Activated T-cell treated with anti-CD3 and anti-CD28 coated beads for 1 hour (primary cell): ENCODE results near the gene PXMP2.

Source experiments
- DNase-seq: peaks from one replicate; pipeline ENCODE4 v3.0.0-alpha.2; 2020; ENCODE audit warnings: low read depth

Gene PXMP2

GRCh38 chr12:132687211-132688164 is at the start of gene PXMP2, which contains the start of gene POLE:
PXMP2 (plus strand) TSS chr12:132687587; CDS start chr12:132687671, 84 bp downstream.
POLE (minus strand) TSS chr12:132687342; CDS start chr12:132687315, 27 bp downstream.
- DNase-seq, result peak; percentile 94

- DNase-seq, result no peak
These were observed 49.6 kb upstream of the PXMP2 start for GRCh38 chr12:132637811-132638210.

GRCh38 chr12:132638541-132639408 is 48.6 kb upstream of the PXMP2 start:
- DNase-seq, result no peak

- DNase-seq, result no peak
These were observed 47.3 kb upstream of the PXMP2 start for GRCh38 chr12:132639956-132640520.

- DNase-seq, result no peak
These were observed 46.5 kb upstream of the PXMP2 start for GRCh38 chr12:132640936-132641335.

GRCh38 chr12:132641811-132642650 is 45.4 kb upstream of the PXMP2 start:
- no peak for DNase-seq

GRCh38 chr12:132642846-132643835 is 44.2 kb upstream of the PXMP2 start:
- DNase-seq, result no peak

GRCh38 chr12:132646850-132647249 is 40.5 kb upstream of the PXMP2 start:
- DNase-seq, result no peak

GRCh38 chr12:132647858-132648257 is 39.5 kb upstream of the PXMP2 start:
- no peak for DNase-seq

GRCh38 chr12:132648616-132649225 is 38.7 kb upstream of the PXMP2 start:
- DNase-seq, result no peak

GRCh38 chr12:132649226-132649945 is 38.0 kb upstream of the PXMP2 start:
- no peak for DNase-seq

- no peak for DNase-seq
These were observed 35.8 kb upstream of the PXMP2 start for GRCh38 chr12:132651444-132652100.

- DNase-seq, result no peak
These were observed 33.7 kb upstream of the PXMP2 start for GRCh38 chr12:132653567-132654290.

GRCh38 chr12:132657004-132657727 is 30.2 kb upstream of the PXMP2 start:
- no peak for DNase-seq

GRCh38 chr12:132658149-132658894 is 29.1 kb upstream of the PXMP2 start:
- no peak for DNase-seq

- DNase-seq, result no peak
These were observed 28.2 kb upstream of the PXMP2 start for GRCh38 chr12:132659146-132659545.
